GM19099 (cell line): ENCODE data around the gene COL5A2.

Experiments used
- POLR2A ChIP-seq: IDR thresholded peaks from 3 replicates; pipeline ENCODE4 v1.6.1; 2011; ENCODE audit warnings: low read depth; ENCODE audit not compliant: insufficient read length; ENCODE audit errors: extremely low read depth

COL5A2 gene

GRCh38 chr2:189164746-189165145 lies 14.8 kb downstream of the COL5A2 start:
- TF ChIP-seq POLR2A, result no peak

DNA sequence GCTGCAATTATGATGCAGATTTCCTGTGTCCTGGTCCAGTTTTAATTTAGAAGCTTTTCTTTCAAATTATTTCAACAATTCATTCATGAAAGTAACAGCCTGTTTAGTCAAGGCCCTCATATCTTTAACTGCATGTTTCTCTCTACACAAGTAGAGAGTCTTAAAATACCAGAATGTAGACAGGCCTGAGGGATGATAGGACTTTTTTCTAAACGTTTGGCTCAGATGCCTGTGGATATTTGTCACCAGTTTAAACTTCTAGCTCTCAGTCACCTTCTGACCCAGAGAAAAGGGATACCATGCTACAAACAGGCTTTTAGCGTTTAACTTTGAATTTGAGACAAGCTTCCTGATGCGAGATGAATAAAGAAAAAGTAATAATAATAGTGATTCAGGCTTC lies 15.7 kb downstream of the COL5A2 start:
- TF ChIP-seq POLR2A, result no peak

DNA sequence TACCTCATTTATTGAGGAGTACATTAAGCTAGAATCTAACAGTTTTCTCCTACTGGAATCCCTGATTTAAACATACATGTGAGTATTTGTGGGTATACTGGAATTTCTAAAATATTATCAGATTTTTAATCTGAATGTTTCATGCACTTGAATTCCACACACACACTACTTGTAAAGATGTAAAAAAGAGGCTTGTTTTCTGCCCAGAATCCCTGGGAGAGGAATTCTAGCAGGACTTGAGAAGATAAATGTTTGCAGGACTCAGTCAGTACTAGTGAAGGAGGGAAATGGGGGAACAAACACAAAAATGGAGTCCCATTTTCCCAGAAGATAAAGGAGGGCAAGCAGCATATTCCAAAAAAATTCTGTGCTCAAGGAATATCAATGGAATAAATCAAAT lies 17.0 kb downstream of the COL5A2 start:
- TF ChIP-seq POLR2A, result no peak

GRCh38 chr2:189161894-189162293 lies 17.7 kb downstream of the COL5A2 start:
- no peak for TF ChIP-seq POLR2A

- no peak for TF ChIP-seq POLR2A
Measured at GRCh38 chr2:189159717-189160116, 19.8 kb downstream of the COL5A2 start.

DNA sequence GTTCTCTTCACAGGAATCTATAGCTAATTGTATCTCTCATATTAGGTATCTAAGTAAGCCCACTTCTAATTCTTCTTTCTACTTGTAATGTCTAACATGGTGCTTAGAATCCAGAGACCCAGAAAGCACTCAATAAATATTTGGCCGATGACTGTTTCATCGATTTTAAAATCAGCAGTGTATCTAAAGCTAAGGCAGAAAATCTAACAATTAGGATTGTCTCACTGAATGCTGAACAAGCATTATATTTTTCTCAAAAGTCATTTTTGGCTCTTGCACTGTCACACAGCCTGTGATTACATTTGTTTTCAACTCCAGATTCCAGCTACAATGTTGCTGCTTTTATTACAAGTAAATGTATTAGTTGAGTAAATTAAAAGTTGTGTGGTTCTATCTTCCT lies 20.3 kb downstream of the COL5A2 start:
- TF ChIP-seq POLR2A, result no peak

- TF ChIP-seq POLR2A, result no peak
Measured at GRCh38 chr2:189157939-189158338, 21.6 kb downstream of the COL5A2 start.

DNA sequence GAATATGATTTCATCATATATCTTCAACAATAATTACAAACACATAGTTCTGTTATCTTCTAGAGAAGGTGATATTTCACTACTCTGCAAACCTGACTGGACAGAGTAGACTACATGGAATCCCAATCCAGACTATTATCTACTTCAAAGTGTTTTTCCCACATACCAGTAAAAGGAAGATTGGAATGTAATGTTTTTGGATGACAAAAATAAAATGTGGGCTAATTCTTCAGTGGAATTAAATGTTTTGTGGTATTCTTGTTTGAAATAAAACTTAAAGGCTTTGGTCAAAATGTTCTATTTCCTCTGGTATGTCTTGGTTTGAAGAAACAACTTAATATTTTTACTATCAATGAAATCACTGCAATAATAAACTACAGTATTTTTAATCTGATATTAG lies 22.1 kb downstream of the COL5A2 start:
- TF ChIP-seq POLR2A, result no peak

DNA sequence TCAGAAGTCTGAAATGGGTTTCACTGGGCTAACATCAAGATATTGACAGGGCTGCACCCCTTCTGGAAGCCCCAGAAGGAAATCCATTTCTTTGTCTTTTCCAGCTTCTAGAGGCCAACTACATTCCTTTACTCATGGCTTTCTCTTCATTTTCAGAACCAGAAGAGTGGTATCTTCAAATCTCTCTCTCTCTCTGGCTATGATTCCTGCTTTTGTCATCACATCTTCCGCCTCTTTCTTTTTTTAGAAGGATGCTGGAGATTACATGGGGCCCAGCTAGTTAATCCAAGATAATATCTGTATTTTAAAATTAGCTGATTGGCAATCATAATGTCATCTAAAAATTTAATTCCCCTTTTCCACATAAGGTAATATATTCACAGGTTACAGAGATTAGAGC lies 23.8 kb downstream of the COL5A2 start:
- no peak for TF ChIP-seq POLR2A

DNA sequence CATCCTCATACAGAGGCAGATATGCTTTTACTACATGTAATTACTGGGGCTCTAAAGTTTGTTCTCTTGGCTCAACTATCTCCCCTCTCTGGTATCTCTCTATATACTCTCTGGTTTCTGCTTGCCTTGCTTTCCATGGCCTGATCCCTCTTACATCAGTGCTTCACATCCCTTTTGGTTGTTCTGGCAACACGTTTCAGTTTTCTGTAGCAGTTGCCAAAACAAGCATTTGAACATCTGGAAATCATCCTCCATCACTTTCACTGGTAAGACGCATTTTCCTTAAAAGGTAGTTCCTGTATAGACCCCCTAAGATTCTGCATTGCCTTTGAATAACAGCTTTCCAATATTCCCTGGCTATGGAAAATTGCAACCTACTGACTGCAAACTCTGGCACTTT lies 25.9 kb downstream of the COL5A2 start:
- TF ChIP-seq POLR2A, result no peak

DNA sequence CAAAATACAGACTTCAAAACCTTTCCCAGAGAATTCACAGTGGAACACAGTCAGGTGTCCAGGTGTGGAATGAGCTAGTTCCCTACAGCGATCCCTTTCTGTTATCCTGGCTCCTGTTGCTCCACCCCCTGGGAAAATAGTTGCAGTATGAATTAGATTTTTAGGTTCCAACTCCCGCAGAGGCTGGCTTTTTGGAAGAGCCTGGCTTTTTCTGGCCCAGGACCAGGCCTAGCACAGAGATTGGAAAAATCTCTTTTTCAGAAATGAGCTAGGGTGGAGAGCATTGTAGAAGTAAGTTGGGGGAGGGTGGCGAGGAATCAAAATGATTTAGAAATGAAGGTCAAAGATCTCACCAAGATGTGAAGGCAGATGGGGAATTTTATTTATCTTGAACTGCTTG lies 27.1 kb downstream of the COL5A2 start:
- TF ChIP-seq POLR2A, result no peak

DNA sequence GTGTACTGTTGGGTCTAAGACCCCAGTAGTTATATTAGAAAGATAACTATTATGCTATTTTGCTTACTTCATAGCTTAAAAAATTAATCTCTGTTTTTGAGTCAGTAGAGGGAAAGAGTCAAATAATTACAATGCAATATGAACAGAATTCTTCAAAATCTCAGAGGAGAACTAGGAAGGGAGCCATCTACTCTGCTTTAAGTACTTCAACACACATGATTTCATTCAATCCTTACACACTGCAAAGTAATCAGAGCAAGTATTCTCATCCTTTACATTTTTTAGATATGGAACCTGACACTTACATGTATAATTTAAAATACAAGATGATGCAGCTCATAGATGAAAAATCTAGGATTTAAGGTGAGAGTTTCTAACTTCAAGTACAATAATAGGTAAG lies 27.7 kb downstream of the COL5A2 start:
- no peak for TF ChIP-seq POLR2A

GRCh38 chr2:189150033-189150432 lies 29.5 kb downstream of the COL5A2 start:
- TF ChIP-seq POLR2A, result no peak

DNA sequence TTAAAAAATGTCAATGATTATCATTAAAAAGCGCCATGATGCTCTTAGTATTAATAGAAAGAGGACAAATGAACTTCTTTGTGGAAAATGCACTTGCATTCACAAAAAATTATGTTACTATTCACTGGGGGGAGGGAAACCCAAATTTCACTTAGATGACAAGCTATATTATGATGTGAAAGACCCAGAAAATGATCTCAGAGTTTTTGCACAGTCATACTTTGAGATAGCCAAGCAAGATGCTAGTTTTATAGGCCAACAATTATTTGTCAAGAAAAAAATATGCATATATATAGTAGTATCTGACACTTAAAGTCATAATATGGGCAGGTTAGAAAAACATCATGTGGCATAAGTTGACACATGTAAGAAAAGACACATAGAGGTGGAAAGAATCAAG lies 31.6 kb downstream of the COL5A2 start:
- TF ChIP-seq POLR2A, result no peak

DNA sequence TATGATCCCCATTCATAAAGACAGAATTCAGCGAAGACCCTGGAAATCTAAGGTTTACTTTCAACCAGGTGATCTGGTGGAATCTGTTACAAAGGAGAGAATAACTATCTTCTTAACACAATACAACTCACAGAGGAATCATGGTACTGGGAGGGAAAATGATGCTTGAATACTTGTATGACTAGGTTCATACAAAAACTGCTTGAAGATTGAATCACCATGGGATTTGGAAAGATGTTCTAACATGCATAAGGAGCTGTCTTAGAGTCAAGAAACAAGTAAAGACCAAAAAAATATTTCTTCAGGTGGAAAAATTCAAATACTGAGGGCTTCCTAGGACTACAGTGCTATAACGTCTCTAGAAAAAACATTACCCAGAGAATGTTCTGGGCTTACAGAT lies 32.2 kb downstream of the COL5A2 start:
- TF ChIP-seq POLR2A, result no peak

- no peak for TF ChIP-seq POLR2A
Measured at GRCh38 chr2:189146553-189146952, 33.0 kb downstream of the COL5A2 start.

DNA sequence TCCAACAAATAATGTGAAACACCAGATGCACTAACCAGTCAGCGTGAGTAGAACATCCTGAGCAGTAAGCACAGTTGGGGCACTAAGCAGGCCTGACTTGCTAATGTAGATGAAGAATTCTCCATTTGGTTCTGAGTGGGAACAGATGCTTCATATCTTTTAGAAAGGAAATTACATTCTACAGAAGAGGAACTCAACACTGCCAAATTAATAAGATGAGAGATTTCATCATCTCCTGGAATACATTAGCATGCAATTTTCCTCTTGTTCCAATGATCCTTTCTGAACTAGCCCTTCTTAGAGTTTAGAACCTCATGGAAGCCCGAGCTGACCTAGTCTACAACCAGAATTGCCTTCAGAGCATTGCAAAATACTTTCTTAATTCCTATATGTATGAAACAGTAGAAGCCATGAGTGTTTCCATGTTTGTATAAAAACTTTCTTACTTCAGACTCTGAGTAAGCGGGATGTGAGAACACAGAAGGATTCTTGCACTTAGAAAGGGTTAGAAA lies 34.8 kb downstream of the COL5A2 start:
- no peak for TF ChIP-seq POLR2A
